Measurements from ENCODE around the gene SECISBP2L. TPM values are rescaled to one million over a fixed set of nuclear protein-coding genes. Genes with fewer than 3 reads are reported as not detected.

SECISBP2L gene
- total and polyA plus RNA-seq, 2 of the 4 experiments (the other 2 are of a cell fraction) = 13.1 to 34.1 TPM

GRCh38 chr15:48966595-48967301, 79.5 kb downstream of the SECISBP2L start:
- Histone ChIP-seq H2BK15ac (ENCODE audit: low read depth, low read length) (peak overlapping the region; percentile 62; the same call in 1 of the 3 replicates), H3K4ac (ENCODE audit: low read depth, low read length) (peak overlapping the region; percentile 60), H2AK5ac (ENCODE audit: low read depth, low read length) (peak overlapping the region; percentile 37; the same call in 1 of the 2 replicates), H3K9me1 (ENCODE audit: insufficient read depth, low read length) (peaks cover 16% of the 10 kb centered on the region; the same call in 1 of the 2 replicates), H3K79me1 (ENCODE audit: low read depth in 1 of 2, low read length in 2 of 2) (peaks cover 6 to 13% of the 10 kb centered on the region in 2 experiments; a peak in 2 of 4 replicates), H3K4me1 (ENCODE audit: control insufficient read depth, insufficient read depth, low read length) (peaks cover 13% of the 10 kb centered on the region), H4K91ac (ENCODE audit: insufficient read depth, low read depth, low read length) (peak overlapping the region; percentile 45; the same call in 1 of the 2 replicates), H2BK20ac (ENCODE audit: low read depth, low read length) (peak overlapping the region; percentile 70), H2AFZ (replicated peaks; ENCODE audit: low read length, poor library complexity) (no peak overlapping the region), H3K36me3 (ENCODE audit: control insufficient read depth, insufficient read depth, low read length) (no peaks in the 10 kb centered on the region), H4K20me1 (ENCODE audit: insufficient read depth, low read length) (no peaks in the 10 kb centered on the region), H3K14ac (replicated peaks; ENCODE audit: low read depth, low read length) (peak overlapping the region; percentile 82), H3K23ac (ENCODE audit: low read depth, low read length) (peak overlapping the region; percentile 37; the same call in 1 of the 2 replicates), H2BK120ac (ENCODE audit: low read depth, low read length) (peak overlapping the region; percentile 75), H3K56ac (ENCODE audit: extremely low read depth, insufficient read depth, low read length) (no peak overlapping the region), H3K9me3 (ENCODE audit: control insufficient read depth, insufficient read depth, low read length) (no peaks in the 10 kb centered on the region), H3K4me2 (ENCODE audit: low read depth, low read length) (peak overlapping the region; percentile 3; the same call in 1 of the 2 replicates), H2BK5ac (ENCODE audit: low read depth, low read length, poor library complexity, severe bottlenecking) (peak overlapping the region; percentile 30), H3K4me3 (ENCODE audit: insufficient read depth, low read depth, low read length) (no peak overlapping the region), H2AK9ac (replicated peaks; ENCODE audit: low read depth, low read length, poor library complexity) (no peak overlapping the region), H3K9ac (ENCODE audit: low read depth, low read length) (no peak overlapping the region), H4K5ac (ENCODE audit: low read depth, low read length) (peak overlapping the region; percentile 25; the same call in 1 of the 2 replicates), H4K8ac (ENCODE audit: low read depth in 2 of 2, low read length in 2 of 2) (0 out of 4 replicates have a peak overlapping the region, but pooled peaks of 1 of the 2 experiments have one; percentile 44), H3K27ac (ENCODE audit: insufficient read depth, low read length) (no peak overlapping the region), H3K27me3 (ENCODE audit: control insufficient read depth, insufficient read depth, low read length) (no peaks in the 10 kb centered on the region), H3K18ac (ENCODE audit: low read depth, low read length) (peak overlapping the region; percentile 58; the same call in 1 of the 2 replicates)
- ATAC-seq (ENCODE audit: low read depth) (peak; percentile 45), DNase-seq (peak; percentile 93)
- dilution Hi-C loops (cut with HindIII; ENCODE audit: low sequenced_read_pairs, unreplicated experiment) (no loop called here), in situ Hi-C loops (cut with MboI; ENCODE audit: low sequenced_read_pairs) (loop anchor here (25.0 kb wide), 1 partner anchor 604 kb away; no protein-coding TSS in a partner anchor), intact Hi-C loops (cut with micrococcal nuclease) (loop anchor here (10.0 kb wide), 1 partner anchor 252 kb away; no protein-coding TSS in a partner anchor)
- BruUV-seq (replicated peaks) = no TSS peak
- POLR2A ChIA-PET (ENCODE audit: unreplicated experiment) = no interaction called here
- no peak for TF ChIP-seq BHLHE40 (IDR thresholded peaks at IDR 0.05; ENCODE audit: low read depth, low read length)
- peak; percentile 92 for TF ChIP-seq RCOR1 (IDR thresholded peaks at IDR 0.05; ENCODE audit: insufficient replicate concordance, low read length)
- 0 out of 2 replicates have a peak, but pooled peaks have one; percentile 26 for TF ChIP-seq CEBPB (IDR thresholded peaks at IDR 0.05; ENCODE audit: low read depth, low read length)
- peak; percentile 34; the same call in 1 of the 2 replicates for TF ChIP-seq FOS (IDR thresholded peaks at IDR 0.05; ENCODE audit: low read depth, low read length)
- CTCF ChIA-PET = interaction anchor here (0.6 to 5.4 kb wide), 9 partner anchors 9 to 1179 kb away, joined by 3 to 36 read pairs (median 3); no protein-coding TSS in a partner anchor
- no CpG with 5 or more reads among the region's 2 CpGs for whole genome bisulfite sequencing, 2 experiments (ENCODE audit: extremely low coverage in 2 of 2, insufficient read length in 1 of 2)
